CD8-positive, alpha-beta memory T cell (primary cell): ENCODE measurements around the gene PCDHGA1. TPM values are rescaled to one million over a fixed set of nuclear protein-coding genes. Genes with fewer than 3 reads are reported as not detected.
"Not testable (repeated sequence)": the region's sequence is repeated elsewhere in the genome, so short reads cannot be mapped to it uniquely, and the experiment has no call there.

Experiments used
- CTCF ChIA-PET: fragments of 350-600 bp; sonication (Branson Sonifier 250); formaldehyde crosslinking; loops from one replicate; lab custom pipeline; 2021; ENCODE audit warnings: antibody characterized with exemption; lab: Charles Lee
- POLR2A ChIA-PET: fragments of 350-600 bp; sonication (Branson Sonifier 250); formaldehyde crosslinking; loops from one replicate; lab custom pipeline; 2021; ENCODE audit warnings: antibody characterized with exemption; lab: Charles Lee
- DNase-seq, 5 donors: peaks; one replicate each; pipeline versions ENCODE4 v3.0.0 to v3.0.0-alpha.2; 2020 to 2022; ENCODE audit warnings: mixed read lengths in 1 of 5
- H3K27ac ChIP-seq: one replicate; pipeline ENCODE4 v1.7.0; 2013; ENCODE audit warnings: low read depth, mild to moderate bottlenecking, low read length, moderate library complexity
- H3K27me3 ChIP-seq: 2 replicates; pipeline ENCODE4 v1.7.0; 2013; ENCODE audit warnings: low read length, mild to moderate bottlenecking; ENCODE audit not compliant: insufficient read depth, poor library complexity, severe bottlenecking
- H3K36me3 ChIP-seq: 2 replicates; pipeline ENCODE4 v1.7.0; 2013; ENCODE audit warnings: mild to moderate bottlenecking, low read length, moderate library complexity; ENCODE audit not compliant: insufficient read depth
- H3K4me1 ChIP-seq: 2 replicates; pipeline ENCODE4 v1.7.0; 2013; ENCODE audit warnings: mild to moderate bottlenecking, low read length, moderate library complexity; ENCODE audit not compliant: insufficient read depth
- H3K4me3 ChIP-seq: 2 replicates; pipeline ENCODE4 v1.7.0; 2013; ENCODE audit warnings: mild to moderate bottlenecking, low read length
- H3K9me3 ChIP-seq: 2 replicates; pipeline ENCODE4 v1.7.0; 2013; ENCODE audit warnings: mild to moderate bottlenecking, low read length
- H3K27ac Mint-ChIP-seq, 8 donors: one replicate each; pipeline ENCODE4 v1.8.0; 2020 to 2021; ENCODE audit warnings: mixed read lengths in 8 of 8, mild to moderate bottlenecking in 6 of 8, inconsistent platforms in 3 of 8, moderate library complexity in 3 of 8
- H3K27me3 Mint-ChIP-seq, 2 donors: one replicate each; pipeline ENCODE4 v1.8.0; 2020 to 2021; ENCODE audit warnings: mixed read lengths in 2 of 2, mild to moderate bottlenecking in 1 of 2, moderate library complexity in 1 of 2
- H3K36me3 Mint-ChIP-seq, 3 donors: one replicate each; pipeline ENCODE4 v1.8.0; 2020 to 2021; ENCODE audit warnings: mixed read lengths in 3 of 3, inconsistent platforms in 1 of 3, mild to moderate bottlenecking in 1 of 3
- H3K4me1 Mint-ChIP-seq, 3 donors: one replicate each; pipeline ENCODE4 v1.8.0; 2020 to 2021; ENCODE audit warnings: mixed read lengths in 3 of 3, inconsistent platforms in 1 of 3, mild to moderate bottlenecking in 1 of 3
- H3K4me3 Mint-ChIP-seq, 7 donors: one replicate each; pipeline ENCODE4 v1.8.0; 2020 to 2021; ENCODE audit warnings: mixed read lengths in 7 of 7, mild to moderate bottlenecking in 6 of 7, moderate library complexity in 4 of 7, inconsistent platforms in 2 of 7
- H3K9me3 Mint-ChIP-seq, 5 donors: one replicate each; pipeline ENCODE4 v1.8.0; 2020 to 2022; ENCODE audit warnings: mixed read lengths in 5 of 5, mild to moderate bottlenecking in 3 of 5, moderate library complexity in 2 of 5, inconsistent platforms in 1 of 5
- polyA plus RNA-seq: library from polyadenylated mRNA; unstranded; fragments of 300-500 nt; fragmentation: Illumina TruSeq; gene quantifications from one replicate; pipeline ENCODE4 v1.2.3, GENCODE V29; 2021
- total RNA-seq, 2 experiments: library from RNA; stranded (reverse); gene quantifications; one replicate each; pipeline ENCODE4 v1.2.3, GENCODE V29; 2021

Gene PCDHGA1
- total and polyA plus RNA-seq, 3 experiments from 2014 or later, result 0.07 to 0.09 TPM; not detected in 1

DNA sequence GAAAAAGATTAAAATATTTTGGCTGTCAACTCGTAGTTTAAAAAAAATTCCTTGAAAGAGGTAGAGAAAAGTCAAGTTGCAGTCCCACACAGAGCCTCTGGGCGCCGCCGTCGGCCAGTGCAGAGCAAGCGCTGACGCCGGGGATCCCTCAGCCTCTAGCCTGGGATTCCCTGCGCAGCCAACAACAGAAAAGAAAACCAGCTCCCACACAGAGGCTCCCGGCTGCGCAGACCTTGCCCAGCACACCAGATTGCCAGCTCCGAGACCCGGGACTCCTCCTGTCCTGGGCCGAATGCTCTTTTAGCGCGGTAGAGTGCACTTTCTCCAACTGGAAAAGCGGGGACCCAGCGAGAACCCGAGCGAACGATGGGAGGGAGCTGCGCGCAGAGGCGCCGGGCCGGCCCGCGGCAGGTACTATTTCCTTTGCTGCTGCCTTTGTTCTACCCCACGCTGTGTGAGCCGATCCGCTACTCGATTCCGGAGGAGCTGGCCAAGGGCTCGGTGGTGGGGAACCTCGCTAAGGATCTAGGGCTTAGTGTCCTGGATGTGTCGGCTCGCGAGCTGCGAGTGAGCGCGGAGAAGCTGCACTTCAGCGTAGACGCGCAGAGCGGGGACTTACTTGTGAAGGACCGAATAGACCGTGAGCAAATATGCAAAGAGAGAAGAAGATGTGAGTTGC lies 87.3 kb downstream of the PCDHGA1 start, which contains the start of gene PCDHGB7:
Gene PCDHGB7, plus strand, starts transcription at position 184 of the 679 bp plus-strand sequence. Its CDS starts 183 bp downstream, at position 367.
- Histone ChIP-seq H3K27me3 (peaks cover 71% of the 10 kb centered on the region), H3K9me3 (peaks cover 13% of the 10 kb centered on the region)
- Mint-ChIP-seq H3K4me3 (peak within 1 kb of the TSS; percentile 56 to 81 (median 68)), H3K9me3 (peaks cover 18 to 69% (median 66%) of the 10 kb centered on the region in 5 donors), H3K36me3 (peaks cover 0 to 22% (median 5%) of the 10 kb centered on the region in 3 donors), H3K27ac (peak within 1 kb of the TSS in 3 of 8 donors; percentile 30 to 69 (median 36)), H3K4me1 (peaks cover 24 to 43% (median 27%) of the 10 kb centered on the region in 3 donors), H3K27me3 (peaks cover 72 to 84% of the 10 kb centered on the region in 2 donors)
- POLR2A ChIA-PET, H3K27ac ChIP-seq, H3K4me1 ChIP-seq, H3K36me3 ChIP-seq, H3K4me3 ChIP-seq: not testable (repeated sequence)
- CTCF ChIA-PET, result interaction anchor here (1.1 to 1.4 kb wide), 2 partner anchors 10 to 146 kb away, joined by 3 to 4 read pairs; partner anchors contain the start of gene PCDHGB6
- DNase-seq, result peak in 2 of 5 donors; percentile 16 to 32

DNA sequence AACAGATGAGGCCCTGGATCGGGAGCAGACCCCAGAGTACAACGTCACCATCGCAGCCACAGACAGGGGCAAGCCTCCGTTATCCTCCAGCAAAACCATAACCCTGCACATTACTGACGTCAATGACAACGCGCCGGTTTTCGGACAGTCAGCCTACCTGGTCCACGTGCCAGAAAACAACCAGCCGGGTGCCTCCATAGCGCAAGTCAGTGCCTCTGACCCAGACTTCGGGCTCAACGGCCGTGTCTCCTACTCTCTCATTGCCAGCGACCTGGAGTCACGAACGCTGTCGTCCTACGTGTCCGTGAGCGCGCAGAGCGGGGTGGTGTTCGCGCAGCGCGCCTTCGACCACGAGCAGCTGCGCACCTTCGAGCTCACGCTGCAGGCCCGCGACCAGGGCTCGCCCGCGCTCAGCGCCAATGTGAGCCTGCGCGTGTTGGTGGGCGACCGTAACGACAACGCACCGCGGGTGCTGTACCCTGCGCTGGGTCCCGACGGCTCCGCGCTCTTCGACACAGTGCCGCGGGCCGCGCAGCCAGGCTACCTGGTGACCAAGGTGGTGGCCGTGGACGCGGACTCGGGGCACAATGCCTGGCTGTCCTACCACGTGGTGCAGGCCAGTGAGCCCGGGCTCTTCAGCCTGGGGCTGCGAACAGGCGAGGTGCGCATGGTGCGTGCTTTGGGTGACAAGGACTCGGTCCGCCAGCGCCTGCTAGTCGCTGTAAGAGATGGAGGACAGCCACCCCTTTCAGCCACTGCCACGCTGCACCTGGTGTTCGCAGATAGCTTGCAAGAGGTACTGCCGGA lies 89.0 kb downstream of the PCDHGA1 start:
- Mint-ChIP-seq H3K27me3 (peaks cover 67 to 78% of the 10 kb centered on the region in 2 donors), H3K4me1 (peaks cover 10 to 27% (median 17%) of the 10 kb centered on the region in 3 donors), H3K27ac (no peak overlapping the region), H3K36me3 (peaks cover 0 to 20% (median 4%) of the 10 kb centered on the region in 3 donors), H3K9me3 (peaks cover 20 to 72% (median 59%) of the 10 kb centered on the region in 5 donors), H3K4me3 (peak overlapping the region in 4 of 7 donors; percentile 5 to 68 (median 26))
- Histone ChIP-seq H3K27ac (no peak overlapping the region), H3K4me1 (no peaks in the 10 kb centered on the region), H3K36me3 (no peaks in the 10 kb centered on the region), H3K4me3 (no peak overlapping the region), H3K9me3 (peaks cover 13% of the 10 kb centered on the region), H3K27me3 (peaks cover 57% of the 10 kb centered on the region)
- POLR2A ChIA-PET, result no interaction called here
- no peak for DNase-seq
- CTCF ChIA-PET, result no interaction called here

DNA sequence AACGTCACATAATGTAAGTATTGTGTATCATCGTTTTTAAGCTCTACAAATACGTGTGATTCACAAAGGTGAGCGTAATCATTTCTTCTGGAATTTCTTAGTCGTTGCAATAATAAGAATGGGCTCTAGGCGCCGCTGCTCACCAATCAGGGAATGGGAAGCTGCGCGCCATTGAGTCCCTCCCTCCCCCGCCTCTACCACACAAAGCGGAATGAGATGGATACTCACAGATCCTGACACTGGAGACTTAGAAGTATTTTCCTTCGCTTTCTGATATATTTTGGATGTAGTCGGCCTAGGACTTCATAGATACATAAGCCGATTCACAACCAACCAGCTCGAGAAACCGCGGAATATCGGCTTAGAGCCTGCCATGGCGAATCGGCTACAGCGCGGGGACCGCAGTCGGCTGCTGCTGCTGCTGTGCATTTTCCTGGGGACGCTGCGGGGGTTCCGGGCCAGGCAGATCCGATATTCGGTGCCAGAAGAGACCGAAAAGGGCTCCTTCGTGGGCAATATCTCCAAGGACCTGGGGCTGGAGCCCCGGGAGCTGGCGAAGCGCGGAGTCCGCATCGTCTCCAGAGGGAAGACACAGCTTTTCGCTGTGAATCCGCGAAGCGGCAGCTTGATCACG lies 90.7 kb downstream of the PCDHGA1 start, which contains the start of gene PCDHGA11:
Gene PCDHGA11, plus strand, starts transcription at position 197 of the 634 bp plus-strand sequence. Its CDS starts 177 bp downstream, at position 374.
- POLR2A ChIA-PET, result no interaction called here
- peak within 1 kb of the TSS; percentile 68 to 81 (median 73) for H3K4me3 Mint-ChIP-seq
- peak in 2 of 5 donors; percentile 12 to 26 for DNase-seq
- Histone ChIP-seq H3K27me3 (peaks cover 47% of the 10 kb centered on the region), H3K27ac (no peak within 1 kb of the TSS), H3K9me3 (peaks cover 13% of the 10 kb centered on the region), H3K36me3 (no peaks in the 10 kb centered on the region), H3K4me3 (peak within 1 kb of the TSS; percentile 6), H3K4me1 (no peaks in the 10 kb centered on the region)
- CTCF ChIA-PET, result interaction anchor here (1.2 kb wide), 1 partner anchor 101 kb away, joined by 3 read pairs; the partner anchor contains the start of gene TAF7
- peaks cover 0 to 13% (median 3%) of the 10 kb centered on the region in 3 donors for H3K36me3 Mint-ChIP-seq
- peaks cover 72 to 79% of the 10 kb centered on the region in 2 donors for H3K27me3 Mint-ChIP-seq
- peak within 1 kb of the TSS in 4 of 8 donors; percentile 23 to 64 (median 35) for H3K27ac Mint-ChIP-seq
- H3K4me1 Mint-ChIP-seq, result peaks cover 7 to 17% (median 11%) of the 10 kb centered on the region in 3 donors
- H3K9me3 Mint-ChIP-seq, result peaks cover 20 to 64% (median 56%) of the 10 kb centered on the region in 5 donors

DNA sequence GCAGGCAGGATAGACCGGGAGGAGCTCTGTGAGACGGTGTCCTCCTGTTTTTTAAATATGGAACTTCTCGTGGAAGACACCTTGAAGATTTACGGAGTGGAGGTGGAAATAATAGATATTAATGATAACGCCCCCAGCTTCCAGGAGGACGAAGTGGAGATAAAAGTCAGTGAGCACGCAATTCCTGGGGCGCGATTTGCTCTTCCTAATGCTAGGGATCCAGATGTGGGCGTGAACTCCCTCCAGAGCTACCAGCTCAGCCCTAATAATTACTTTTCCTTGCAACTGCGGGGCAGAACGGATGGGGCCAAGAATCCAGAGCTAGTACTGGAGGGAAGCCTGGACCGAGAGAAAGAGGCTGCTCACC lies 91.2 kb downstream of the PCDHGA1 start:
- peak overlapping the region in 2 of 8 donors; percentile 23 to 64 for H3K27ac Mint-ChIP-seq
- Histone ChIP-seq H3K4me3 (no peak overlapping the region), H3K9me3 (peaks cover 13% of the 10 kb centered on the region), H3K27ac (no peak overlapping the region), H3K4me1 (no peaks in the 10 kb centered on the region), H3K36me3 (no peaks in the 10 kb centered on the region), H3K27me3 (peaks cover 42% of the 10 kb centered on the region)
- H3K9me3 Mint-ChIP-seq, result peaks cover 20 to 63% (median 51%) of the 10 kb centered on the region in 5 donors
- ChIA-PET CTCF (interaction anchor here (1.2 kb wide), 1 partner anchor 101 kb away, joined by 3 read pairs; the partner anchor contains the start of gene TAF7), POLR2A (no interaction called here)
- peaks cover 0 to 13% (median 3%) of the 10 kb centered on the region in 3 donors for H3K36me3 Mint-ChIP-seq
- H3K27me3 Mint-ChIP-seq, result peaks cover 72 to 79% of the 10 kb centered on the region in 2 donors
- H3K4me1 Mint-ChIP-seq, result peaks cover 7 to 17% (median 11%) of the 10 kb centered on the region in 3 donors
- peak overlapping the region; percentile 68 to 81 (median 73) for H3K4me3 Mint-ChIP-seq
- DNase-seq, result no peak

DNA sequence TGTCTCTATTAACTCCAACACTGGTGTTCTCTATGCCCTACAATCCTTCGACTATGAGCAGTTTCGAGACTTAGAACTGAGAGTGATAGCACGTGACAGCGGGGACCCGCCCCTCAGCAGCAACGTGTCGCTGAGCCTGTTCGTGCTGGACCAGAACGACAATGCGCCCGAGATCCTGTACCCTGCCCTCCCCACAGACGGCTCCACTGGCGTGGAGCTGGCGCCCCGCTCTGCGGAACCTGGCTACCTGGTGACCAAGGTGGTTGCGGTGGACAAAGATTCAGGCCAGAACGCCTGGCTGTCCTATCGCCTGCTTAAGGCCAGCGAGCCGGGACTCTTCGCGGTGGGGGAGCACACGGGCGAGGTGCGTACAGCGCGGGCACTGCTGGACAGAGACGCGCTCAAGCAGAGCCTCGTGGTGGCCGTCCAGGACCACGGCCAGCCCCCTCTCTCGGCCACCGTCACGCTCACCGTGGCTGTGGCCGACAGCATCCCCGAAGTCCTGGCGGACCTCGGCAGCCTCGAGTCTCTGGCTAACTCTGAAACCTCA lies 92.5 kb downstream of the PCDHGA1 start:
- DNase-seq, result no peak
- Mint-ChIP-seq H3K36me3 (peaks cover 0 to 13% (median 3%) of the 10 kb centered on the region in 3 donors), H3K27ac (no peak overlapping the region), H3K27me3 (peaks cover 77% of the 10 kb centered on the region in 2 donors), H3K4me3 (peak overlapping the region in 2 of 7 donors; percentile 18 to 39), H3K4me1 (peaks cover 6 to 16% (median 10%) of the 10 kb centered on the region in 3 donors), H3K9me3 (peaks cover 20 to 62% (median 53%) of the 10 kb centered on the region in 5 donors)
- Histone ChIP-seq H3K4me3 (no peak overlapping the region), H3K36me3 (no peaks in the 10 kb centered on the region), H3K4me1 (no peaks in the 10 kb centered on the region), H3K27me3 (peaks cover 35% of the 10 kb centered on the region), H3K27ac (no peak overlapping the region), H3K9me3 (peaks cover 13% of the 10 kb centered on the region)
- ChIA-PET POLR2A (no interaction called here), CTCF (no interaction called here)

DNA sequence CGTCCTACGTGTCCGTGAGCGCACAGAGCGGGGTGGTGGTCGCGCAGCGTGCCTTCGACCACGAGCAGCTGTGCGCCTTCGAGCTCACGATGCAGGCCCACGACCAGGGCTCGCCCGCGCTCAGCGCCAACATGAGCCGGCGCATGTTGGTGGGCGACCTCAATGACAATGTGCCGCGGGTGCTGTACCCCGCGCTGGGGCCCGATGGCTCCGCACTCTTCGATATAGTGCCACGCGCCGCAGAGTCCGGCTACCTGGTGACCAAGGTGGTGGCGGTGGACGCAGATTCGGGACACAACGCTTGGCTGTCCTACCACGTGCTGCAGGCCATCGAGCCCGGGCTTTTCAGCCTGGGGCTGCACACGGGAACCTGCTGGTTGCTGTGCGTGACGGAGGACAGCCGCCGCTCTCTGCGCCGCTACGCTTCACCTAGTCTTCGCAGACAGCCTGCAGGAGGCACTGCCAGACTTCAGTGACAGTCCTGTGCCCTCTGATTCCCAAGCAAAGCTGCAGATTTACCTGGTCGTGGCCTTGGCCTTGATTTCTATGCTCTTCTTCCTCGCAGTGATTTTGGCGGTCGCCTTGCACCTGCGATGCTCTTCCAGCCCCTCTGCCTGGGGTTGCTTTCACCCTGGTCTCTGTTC lies 97.6 kb downstream of the PCDHGA1 start:
- H3K4me1 Mint-ChIP-seq, result peaks cover 8 to 11% (median 10%) of the 10 kb centered on the region in 3 donors
- peaks cover 8% of the 10 kb centered on the region for H3K27me3 ChIP-seq
- no peaks in the 10 kb centered on the region for H3K4me1 ChIP-seq
- ChIA-PET POLR2A (no interaction called here), CTCF (no interaction called here)
- H3K27me3 Mint-ChIP-seq, result peaks cover 70 to 72% of the 10 kb centered on the region in 2 donors
- H3K4me3 ChIP-seq, result no peak overlapping the region
- peaks cover 17 to 54% (median 52%) of the 10 kb centered on the region in 5 donors for H3K9me3 Mint-ChIP-seq
- no peak for DNase-seq
- peaks cover 9% of the 10 kb centered on the region for H3K9me3 ChIP-seq
- no peak overlapping the region for H3K27ac Mint-ChIP-seq
- no peak overlapping the region for H3K27ac ChIP-seq
- no peak overlapping the region for H3K4me3 Mint-ChIP-seq
- H3K36me3 ChIP-seq, result no peaks in the 10 kb centered on the region
- H3K36me3 Mint-ChIP-seq, result peaks cover 0 to 5% (median 0%) of the 10 kb centered on the region in 3 donors
